Activated CD4-positive, alpha-beta T cell treated with anti-CD3 and anti-CD28 coated beads, Interleukin-2, Interleukin-4, amounts not matched to agents 100 ng/mL and 50 ng/mL, durations not matched to agents 16 hours and 8 hours (primary cell): Measurements from ENCODE around the gene IL15RA.
"Not testable (repeated sequence)": the region's sequence is repeated elsewhere in the genome, so short reads cannot be mapped to it uniquely, and the experiment has no call there.

ENCODE experiments used
- DNase-seq: peaks from one replicate; pipeline ENCODE4 v3.0.0-alpha.2; 2020; ENCODE audit warnings: low spot score

Gene IL15RA

DNA sequence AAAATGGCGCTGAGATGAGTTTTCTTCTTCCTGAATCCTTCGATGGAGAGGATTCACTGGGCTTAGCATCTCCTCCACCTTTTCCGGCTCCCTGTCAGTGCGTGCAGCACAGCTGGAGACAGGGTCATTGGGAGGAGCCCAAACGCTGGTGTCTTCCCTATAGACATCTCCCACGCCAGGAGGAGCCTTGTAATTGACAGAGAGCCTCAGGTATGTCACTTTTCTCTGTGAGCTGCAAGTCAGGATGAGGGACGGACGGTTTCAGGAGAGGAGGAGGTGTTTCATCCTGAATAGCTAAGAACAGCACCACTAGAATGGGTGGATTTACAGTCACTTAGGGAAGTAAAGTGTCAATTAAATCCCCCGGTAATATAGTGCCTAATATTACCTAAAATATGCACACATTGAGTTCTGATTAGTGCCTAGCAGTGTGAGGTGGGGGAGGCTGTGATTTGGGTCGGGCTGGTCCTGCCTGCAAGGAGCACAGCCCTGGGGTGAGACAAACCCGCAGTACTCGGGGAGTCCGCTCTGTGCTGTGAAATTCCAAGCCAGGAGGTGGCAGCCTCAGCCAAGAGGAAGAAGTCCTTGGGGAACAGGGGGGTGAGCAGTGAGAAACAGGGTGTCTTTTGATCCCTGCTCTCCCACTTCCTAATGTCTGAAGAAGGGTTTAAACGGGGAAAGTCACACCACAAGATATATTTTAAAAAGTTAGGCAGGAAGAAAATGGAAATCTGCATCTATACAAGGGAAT lies 28.2 kb downstream of the IL15RA start:
- peak; percentile 19 for DNase-seq

DNA sequence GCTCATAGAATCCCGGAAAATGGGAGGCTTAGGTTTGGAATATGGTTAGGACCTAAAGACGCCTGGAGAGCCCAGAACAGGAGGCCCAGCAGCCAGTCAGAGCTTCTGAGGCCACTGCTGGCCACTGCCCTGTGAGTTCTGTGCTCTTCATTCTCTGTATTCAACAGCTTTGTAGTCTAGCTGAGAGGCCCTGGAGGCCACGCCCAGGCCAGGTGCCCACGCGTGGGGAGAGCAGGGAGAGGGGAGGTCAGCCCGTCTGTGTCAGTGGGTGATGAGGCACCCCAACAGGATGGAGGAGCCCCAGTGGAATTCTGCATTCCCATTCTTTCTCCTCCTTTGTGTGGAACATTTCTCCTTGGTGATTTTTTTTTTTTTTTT lies 29.1 kb downstream of the IL15RA start:
- DNase-seq = no peak

DNA sequence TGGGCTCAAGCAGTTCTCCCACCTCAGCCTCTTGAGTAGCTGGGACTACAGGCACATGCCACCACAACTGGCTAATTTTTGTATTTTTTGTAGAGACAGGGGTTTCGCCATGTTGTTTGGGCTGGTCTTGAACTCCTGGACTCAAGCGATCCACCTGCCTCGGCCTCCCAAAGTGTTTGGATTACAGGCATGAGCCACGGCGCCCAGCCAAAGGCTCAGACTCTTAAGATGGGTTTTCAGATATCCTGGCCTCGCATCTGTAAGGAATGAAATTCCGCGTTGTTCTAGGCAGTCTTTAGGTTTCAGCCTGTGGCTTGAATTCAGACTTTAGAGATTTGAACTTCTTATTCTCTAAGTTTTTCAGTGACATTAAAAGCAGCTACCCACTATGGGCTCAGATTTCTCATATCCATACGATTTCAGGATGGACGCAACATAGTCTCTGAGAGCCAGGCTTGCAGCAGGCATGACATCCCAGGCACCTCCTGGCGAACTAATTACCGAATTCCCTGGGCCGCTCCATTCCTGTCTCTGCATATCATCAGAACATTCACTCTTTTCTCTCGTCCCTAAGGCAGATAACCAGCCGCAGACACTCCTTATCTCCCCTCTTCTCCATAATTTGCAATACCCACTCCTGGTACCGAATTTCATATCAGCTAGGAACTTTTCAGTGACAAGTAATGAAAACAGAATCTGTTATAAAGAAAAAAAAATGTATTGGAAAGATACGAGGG lies 29.7 kb downstream of the IL15RA start:
- DNase-seq = no peak

DNA sequence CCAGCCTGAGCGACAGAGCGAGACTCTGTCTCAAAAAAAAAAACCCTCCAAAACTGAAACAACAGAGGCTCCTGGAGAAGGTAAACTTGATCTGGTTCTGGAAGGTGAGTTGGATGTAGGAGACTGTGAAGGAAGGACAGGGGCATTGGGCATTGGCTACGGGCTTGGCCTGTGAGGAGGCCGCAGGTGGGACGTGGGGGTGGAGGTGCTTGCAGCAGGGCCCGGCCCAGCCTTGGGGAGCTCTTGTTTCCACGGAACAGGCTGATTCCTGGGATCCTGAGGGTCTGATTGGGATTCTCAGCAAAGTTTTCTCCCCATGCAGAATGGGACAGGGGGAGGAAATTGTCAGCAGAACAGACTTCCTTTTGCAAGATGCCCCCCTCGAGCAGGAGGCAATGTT lies 30.6 kb downstream of the IL15RA start:
- no peak for DNase-seq

DNA sequence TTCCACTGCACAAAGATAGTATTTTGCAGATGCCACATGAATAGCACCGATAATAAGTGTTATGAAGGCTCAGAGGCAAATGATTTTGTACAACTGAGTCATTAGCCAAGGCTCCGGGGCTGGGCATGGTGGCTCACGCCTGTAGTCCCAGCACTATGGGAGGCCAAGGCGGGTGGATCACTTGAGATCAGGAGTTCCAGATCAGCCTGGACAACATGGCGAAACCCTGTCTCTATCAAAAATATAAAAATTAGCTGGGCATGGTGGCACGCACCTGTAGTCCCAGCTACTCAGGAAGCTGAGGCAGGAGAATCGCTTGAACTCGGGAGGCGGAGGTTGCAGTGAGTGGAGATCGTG lies 30.9 kb downstream of the IL15RA start:
- not testable (repeated sequence) for DNase-seq

DNA sequence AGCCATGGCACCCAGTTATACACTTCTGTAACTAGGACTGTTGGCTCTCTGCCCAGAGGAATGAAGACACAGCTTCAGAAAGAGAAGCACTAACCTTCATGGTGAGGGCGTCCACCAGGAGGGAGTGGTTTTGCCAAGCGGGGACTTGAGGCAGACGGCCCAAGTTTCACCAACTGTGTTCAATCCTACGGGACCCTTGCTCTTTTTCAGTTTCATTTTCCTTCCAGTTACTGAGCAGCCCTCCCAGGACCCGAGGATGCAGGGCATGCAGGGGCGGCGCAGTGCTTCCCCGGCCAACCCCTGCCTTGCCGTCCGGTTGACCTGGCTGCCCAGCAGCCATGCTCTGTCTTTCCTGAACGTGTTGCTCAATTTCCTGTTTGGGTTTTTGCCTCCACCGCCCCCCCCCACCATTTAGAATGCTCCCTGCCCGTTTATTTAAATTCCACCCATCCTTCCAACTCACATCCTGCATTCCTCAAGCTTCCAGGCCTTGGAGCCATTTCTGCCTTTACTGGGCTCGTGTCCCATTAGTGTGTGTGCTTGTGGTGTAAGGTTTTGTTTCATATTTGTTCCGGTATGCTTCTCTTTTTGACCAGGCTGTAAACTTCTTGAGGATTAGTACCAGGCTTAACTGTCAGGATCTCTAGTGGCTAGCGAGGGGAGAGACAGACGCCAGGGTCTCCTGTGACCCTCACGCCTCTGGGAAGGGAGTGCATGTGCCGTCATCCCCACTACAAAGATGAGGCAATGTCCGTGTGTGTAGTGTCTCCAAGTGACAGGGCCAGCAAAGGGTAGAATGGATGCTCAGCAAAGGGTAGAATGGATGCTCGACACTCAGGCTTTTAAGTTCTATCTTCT lies 31.6 kb downstream of the IL15RA start:
- no peak for DNase-seq

DNA sequence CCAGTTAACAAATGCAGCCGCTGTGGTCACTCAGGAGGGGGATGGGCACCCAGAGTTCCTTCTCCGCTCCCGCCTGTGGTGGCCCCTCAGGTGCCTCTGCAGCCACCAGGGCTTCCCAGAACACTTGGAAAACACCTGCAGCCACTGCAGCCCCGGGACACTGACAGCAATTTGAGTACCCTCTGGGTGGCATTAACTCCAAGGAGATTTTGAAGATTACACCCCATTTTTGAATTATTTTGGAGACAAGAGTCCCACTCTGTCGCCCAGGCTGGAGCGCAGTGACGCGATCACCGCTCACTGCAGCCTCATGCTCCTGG lies 32.2 kb downstream of the IL15RA start:
- DNase-seq = no peak

DNA sequence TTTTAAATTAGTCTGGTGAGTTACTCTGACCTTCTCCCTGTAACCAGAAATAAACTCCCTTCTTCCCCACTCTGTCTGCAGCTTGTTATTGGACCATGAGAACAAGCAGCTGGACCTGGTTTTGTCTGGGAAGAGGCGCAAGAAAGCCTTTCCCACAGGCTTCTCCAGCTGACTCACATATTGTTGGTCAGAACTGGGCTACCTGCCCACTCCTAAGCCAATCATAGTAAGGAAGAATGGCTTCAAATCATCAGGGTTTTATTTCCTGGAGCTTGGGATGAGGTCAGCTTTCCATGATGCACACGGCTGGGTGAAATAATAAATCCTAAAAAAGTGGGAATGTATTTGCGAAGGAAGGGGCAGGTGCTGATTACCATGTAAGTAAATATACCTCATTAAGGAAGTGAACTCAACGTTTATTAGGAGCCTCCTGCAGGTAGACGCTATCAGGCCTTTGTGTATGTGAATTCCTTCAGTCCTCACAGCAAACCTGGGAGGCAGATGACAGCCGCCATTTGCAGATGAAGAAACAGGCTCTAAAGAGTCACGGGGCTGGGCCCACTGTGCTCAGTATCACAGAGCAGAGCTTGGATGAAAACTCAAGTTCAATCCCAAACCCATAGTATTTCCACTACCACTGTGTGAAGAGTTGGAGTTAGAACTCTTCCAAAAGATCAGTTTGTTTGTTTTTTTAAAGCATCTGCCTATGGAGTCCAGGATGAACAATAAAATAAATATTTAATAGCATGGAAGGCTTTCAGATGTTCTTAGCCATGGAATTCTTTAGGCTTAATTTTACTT lies 32.8 kb downstream of the IL15RA start:
- no peak for DNase-seq

DNA sequence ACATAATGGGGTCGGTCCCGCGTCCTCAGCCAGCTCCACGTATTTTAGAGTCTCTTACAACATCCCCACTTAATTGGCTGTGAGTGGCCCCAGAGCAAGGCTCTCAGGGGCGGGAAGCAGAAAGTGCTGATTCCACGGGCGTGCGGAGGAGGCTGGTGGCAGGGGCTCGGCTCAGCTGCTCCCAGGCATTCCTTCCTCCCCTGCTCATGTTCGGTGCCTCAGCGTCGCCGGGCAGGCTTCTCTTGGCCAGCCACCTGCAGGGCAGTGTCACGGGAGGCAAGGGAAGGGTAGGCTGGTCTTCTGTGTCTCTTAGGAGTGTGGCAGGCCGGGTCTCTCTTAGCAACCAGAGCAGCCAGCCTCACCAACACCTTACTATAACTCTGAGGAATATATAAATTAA lies 33.8 kb downstream of the IL15RA start:
- no peak for DNase-seq

DNA sequence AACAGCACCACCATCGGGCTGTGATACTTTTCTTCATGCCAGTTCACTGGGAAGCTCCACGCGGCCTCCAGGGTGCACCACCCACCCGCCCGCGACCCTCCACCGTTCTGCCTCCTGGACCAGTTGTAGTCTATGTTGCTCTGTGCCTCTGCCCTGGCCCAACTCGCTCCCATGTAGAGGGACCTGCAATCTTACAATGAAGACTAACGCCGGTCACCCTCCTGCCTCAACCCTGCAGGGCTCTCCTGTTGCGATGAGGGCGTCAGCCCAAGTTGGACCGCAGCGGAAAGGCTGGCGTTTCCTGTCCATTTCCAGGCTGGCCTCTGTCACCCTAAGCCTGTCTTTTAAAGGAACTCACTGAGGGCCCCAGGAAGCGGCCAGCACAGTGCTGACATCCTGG lies 34.9 kb downstream of the IL15RA start:
- DNase-seq = no peak

DNA sequence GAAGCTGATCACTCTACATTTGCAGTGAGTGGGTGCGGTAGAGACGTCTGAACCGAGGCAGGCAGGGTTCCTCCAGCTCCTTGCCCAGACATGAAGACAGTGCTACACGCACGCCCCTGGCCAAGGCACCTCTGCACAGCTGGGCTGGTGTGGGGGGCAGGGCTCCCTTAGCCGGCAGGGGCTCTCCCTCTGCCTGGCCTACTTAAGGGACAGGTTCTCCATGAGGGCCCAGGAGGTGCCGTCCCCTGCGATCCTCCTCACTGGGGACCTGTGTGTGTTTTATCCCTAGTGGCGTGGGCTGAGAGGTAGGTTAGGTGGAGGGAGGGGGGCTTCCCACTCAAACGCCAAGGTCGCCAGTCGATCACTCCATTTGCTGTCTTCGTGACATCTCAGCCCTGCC lies 35.3 kb downstream of the IL15RA start:
- DNase-seq = no peak

DNA sequence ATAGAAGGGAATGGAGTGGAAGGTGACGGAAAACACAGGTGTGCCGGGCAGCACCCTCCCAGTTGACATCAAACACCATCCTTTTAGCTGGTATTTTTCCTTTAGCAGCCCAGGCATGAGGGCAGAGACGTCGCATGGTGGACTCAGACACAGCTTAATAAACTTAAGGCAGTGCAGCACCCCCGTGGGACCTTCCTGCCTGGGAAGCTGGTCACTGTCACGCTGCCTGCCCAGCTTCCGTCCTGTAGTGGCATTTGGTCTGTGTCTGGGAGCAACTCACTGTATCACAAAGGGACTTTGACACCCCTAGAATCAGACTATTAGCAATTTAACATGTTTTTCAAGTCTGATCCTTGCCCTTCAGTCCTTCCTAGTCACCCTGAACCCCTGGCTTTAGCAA lies 35.8 kb downstream of the IL15RA start:
- no peak for DNase-seq

DNA sequence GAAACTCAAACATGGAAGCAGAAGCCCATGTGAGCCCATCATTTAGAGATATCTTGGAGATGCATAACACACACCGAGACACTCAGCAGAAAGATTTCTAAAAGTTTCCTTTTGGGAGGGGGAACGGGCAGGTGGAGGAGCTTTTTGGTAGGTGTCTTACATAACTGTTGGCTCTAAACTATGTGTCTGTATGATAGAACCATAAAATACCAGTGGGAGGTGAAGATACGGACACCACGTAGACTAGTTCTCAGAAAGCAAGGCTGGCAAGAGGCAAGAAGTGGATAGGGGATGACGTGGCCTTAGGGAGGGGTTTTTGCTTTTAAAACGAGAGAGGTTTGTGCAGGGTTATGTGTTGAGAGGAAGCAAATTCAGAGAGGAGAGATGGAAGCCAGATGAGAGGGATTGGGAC lies 36.5 kb downstream of the IL15RA start:
- DNase-seq = no peak

DNA sequence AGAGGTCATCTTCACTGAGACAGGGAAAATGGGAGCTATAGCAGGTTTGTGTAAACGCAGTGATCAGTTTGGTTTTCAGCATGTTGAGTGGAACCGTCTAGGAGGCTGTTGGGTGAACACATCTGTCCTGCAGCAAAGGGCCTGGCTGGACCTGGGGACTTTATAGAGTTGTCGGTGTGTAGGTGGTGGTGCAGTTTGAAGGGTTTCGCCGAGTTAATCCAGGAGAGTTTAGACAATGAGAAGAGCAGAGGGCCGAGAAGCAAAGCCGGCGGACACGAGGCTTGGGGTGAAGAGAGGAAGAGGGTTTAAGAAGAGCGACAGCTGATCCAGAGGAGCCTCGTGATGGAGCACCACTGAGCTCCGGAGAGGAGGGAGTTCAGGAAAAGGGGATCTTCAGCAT lies 39.1 kb downstream of the IL15RA start:
- DNase-seq = no peak

DNA sequence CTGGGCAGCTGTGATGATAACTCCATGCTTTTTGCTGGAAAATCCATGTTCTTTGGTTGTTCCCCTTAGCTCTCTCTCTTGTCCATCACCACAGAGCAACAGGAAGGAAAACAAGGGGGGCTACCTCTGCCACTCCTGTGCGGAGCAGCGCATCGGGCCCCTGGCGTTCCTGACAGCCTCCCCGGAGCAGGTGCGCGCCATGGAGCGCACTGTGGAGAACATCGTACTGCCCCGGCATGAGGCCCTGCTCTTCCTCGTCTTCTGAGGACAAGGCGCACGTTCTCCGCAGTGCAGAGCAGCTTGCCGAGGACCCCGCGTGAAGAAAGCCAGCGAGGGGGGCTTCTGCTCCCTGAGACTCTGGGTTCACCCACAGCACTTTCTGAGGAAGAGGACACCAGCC lies 40.3 kb downstream of the IL15RA start:
- no peak for DNase-seq

DNA sequence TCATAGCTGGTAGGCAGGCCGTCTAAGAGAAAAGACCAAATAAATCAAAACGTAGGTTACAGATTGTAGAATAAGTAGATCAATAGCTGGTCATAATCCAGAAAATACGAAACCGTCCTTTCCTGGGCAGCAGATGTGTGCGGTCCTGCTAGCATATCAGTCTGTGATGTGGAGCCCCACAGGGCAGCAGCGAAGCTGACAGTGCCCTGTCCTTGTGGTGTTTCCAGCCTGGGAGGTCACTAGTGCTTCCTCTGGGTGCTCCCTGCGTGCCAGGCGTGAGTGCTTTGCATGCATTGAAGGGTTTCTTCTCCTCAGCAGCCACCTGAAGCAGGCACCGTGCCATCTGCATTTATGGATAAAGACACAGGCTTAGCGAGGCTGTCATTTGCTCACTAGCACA lies 41.7 kb downstream of the IL15RA start:
- DNase-seq = no peak

DNA sequence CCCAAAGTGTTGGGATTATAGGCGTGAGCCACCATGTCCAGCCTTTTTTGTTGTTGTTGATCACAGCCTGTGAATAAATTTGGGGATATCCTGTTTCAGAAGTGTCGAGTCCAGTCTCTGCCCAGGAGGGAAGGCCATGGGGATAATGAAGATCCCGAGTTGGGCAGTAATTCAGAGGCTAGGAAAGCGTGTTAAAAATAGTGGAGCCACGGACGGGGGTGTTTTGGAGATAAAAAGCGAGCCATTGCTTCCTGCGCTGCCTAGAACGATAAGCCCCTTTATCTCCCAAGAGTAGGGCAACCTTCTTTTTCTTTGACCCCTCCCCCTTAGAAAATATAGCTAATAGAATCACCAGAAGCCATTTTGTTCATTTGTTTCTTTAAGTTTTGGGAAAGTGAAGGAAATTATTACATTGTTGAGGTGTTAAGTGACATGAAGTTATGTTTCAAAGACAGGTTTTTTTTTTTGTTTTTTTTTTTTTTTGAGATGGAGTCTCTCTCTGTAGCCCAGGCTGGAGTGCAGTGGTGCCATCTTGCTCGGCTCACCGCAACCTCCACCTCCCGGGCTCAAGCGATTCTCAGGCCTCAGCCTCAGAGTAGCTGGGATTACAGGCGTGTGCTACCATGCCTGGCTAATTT lies 43.3 kb downstream of the IL15RA start:
- no peak for DNase-seq

DNA sequence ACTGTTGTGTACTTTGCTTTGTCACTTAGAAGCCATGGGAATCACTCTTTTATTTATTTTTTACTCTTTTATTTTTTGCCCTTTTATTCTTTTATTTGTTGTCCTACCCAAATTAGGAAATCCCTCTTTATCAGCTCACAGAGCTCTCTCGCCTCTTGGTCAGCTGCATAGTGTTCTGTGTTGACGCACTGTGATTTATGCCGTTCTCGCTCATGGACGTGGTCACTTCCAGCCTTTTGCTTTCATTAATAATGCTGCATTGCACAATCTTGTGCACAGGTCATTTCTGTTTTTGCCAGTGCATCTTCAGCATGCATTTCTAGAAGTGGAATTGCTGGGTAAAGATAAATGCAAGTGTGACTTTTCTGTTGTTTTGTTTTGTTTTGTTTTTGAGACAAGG lies 45.0 kb downstream of the IL15RA start:
- DNase-seq = no peak

DNA sequence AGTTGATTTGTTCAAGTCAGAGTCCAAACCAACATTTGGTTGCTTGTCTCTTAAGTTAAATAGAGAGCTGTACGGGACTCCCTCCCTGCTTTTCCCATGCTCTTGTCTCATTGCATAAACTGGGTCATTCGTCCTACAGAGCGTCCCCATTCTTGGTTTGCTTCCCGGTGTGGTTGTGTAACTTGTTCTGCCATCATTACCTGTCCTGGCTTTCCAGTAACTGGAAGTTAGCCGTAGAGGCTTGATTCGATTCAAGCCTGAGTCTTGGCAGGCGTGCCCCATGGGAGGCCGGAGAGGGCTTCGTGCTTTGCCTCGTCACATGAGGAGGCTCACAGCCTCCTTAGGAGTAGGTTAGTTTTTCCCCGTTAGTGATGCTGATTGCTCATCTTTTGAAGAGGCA lies 47.1 kb downstream of the IL15RA start:
- DNase-seq = no peak

DNA sequence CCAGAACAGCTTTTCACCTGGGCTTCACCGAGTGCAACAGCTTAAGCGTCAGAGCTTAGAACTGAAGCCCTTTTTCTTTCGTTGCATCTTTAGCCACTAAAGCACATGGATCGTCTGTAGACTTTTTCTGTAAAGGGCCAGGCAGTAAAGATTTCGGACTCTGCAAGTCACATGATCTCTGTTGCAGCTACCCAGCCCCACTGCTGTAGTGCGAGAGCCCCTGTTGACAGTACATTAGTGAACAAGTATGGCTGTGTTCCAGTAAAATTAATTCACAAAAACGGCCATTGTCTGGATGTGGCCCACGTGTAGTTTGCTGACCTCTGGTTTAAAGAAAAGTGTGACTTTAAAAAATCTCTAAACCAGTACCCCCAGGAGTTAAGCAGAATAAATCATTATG lies 47.9 kb downstream of the IL15RA start:
- DNase-seq = no peak

DNA sequence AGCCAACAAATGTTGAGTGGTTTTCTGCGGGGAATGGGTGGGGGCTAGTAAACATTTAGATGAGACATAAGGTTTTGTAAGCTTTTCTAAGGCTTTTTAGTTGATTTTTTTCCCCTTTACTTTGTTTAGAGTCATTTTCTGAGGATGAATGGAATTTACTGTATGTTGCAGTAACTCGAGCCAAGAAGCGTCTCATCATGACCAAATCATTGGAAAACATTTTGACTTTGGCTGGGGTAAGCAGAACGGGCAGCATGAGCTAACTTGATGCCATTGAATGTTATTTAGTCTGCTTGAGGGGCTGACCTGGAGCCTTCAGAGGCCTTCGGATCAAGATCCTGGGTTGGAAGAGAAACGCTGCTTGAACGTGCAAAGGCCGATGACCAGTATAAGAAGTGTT lies 50.0 kb downstream of the IL15RA start:
- no peak for DNase-seq

DNA sequence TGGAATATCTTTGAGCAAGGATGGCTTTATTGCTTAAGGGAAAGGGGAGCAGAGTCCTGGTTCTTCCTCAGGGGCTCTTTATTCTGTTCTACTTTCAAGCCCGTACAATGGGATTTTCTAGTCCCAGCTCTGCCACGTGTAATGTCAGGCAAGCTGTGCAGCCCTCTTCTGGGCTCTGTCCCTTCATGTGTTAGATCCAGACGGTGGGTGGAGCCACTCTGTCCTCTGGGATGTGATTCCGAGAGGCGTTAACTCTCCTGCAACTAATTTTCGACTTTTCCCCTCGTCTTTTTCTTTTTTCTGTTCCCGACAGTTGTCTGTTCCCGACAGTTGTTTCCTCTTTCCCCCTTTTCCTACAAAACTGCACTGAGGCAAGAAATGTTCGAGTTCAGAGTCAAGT lies 52.5 kb downstream of the IL15RA start:
- DNase-seq = no peak
